Ascending aorta (tissue), 2 donors: ENCODE results near the gene SLCO3A1. TPM values are rescaled to one million over a fixed set of nuclear protein-coding genes. Genes with fewer than 3 reads are reported as not detected.
"Not testable (repeated sequence)": the region's sequence is repeated elsewhere in the genome, so short reads cannot be mapped to it uniquely, and the experiment has no call there.

Source experiments
- DNase-seq, 2 donors: peaks; one replicate each; pipeline ENCODE4 v3.0.0-alpha.2; 2019; ENCODE audit warnings: low spot score in 2 of 2
- H3K27ac ChIP-seq, 2 donors: fragments of 200-600 bp; sonication (generic); one replicate each; pipeline ENCODE4 v1.5.1; 2016 to 2017; ENCODE audit warnings: mild to moderate bottlenecking in 1 of 2
- H3K27me3 ChIP-seq: fragments of 200-600 bp; sonication (generic); one replicate; pipeline ENCODE4 v1.5.1; 2017
- H3K36me3 ChIP-seq, 2 donors: fragments of 200-600 bp; sonication (generic); one replicate each; pipeline ENCODE4 v1.5.1; 2016
- H3K4me1 ChIP-seq, 2 donors: fragments of 200-600 bp; sonication (generic); one replicate each; pipeline ENCODE4 v1.5.1; 2016 to 2017; ENCODE audit warnings: mild to moderate bottlenecking in 1 of 2
- H3K4me3 ChIP-seq, 2 donors: fragments of 200-600 bp; sonication (generic); one replicate each; pipeline ENCODE4 v1.5.1; 2016 to 2017; ENCODE audit warnings: mild to moderate bottlenecking in 1 of 2
- H3K9me3 ChIP-seq, 2 donors: fragments of 200-600 bp; sonication (generic); one replicate each; pipeline ENCODE4 v1.5.1; 2016
- intact Hi-C: fragments of 100-400 bp; cut with DNase I; formaldehyde crosslinking; loops from one replicate; pipeline ENCODE4 v1.15.1; 2023
- total RNA-seq: library from RNA; depleted of rRNA; stranded (reverse); fragments of >200 nt; gene quantifications from one replicate; pipeline ENCODE4 v1.1.0, GENCODE V29; 2016
- TF ChIP-seq, protein P1 (sequence below), 3 experiments: fragments of 200-600 bp in 2 of 3; fragments of 450-650 bp in 1 of 3; sonication (generic) in 2 of 3; IDR thresholded peaks; one replicate each; pipeline ENCODE4 v1.5.1; 2016 to 2019; ENCODE audit warnings: antibody characterized with exemption in 3 of 3, mild to moderate bottlenecking in 1 of 3, moderate library complexity in 1 of 3

Gene SLCO3A1
- total RNA-seq, 1 donor from 2014 or later: 53.2 TPM

DNA sequence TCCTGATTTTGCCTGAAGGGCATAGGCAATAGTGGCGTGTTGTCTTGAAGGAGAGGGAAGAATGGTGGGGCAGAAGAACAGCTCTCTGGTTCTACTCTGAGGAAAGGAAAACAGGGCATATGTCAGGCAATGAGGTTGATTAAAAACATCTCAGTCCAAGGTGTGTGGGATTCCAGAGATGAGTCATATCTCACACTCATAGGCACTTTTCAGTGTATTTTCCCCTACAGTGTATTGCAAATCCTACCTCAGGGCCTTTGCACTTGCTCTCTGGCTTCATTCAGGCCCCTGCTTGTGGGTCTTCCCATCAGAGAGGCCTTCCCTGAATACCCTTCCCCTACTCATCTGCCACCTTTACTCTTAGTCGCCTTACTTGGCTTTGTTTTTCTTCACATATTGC lies 107.8 kb downstream of the SLCO3A1 start:
- H3K27ac ChIP-seq: no peak overlapping the region
- H3K27me3 ChIP-seq: no peaks in the 10 kb centered on the region
- DNase-seq: no peak
- H3K4me3 ChIP-seq: no peak overlapping the region
- H3K9me3 ChIP-seq: no peaks in the 10 kb centered on the region
- intact Hi-C loops: no loop called here
- TF ChIP-seq, protein P1, sequence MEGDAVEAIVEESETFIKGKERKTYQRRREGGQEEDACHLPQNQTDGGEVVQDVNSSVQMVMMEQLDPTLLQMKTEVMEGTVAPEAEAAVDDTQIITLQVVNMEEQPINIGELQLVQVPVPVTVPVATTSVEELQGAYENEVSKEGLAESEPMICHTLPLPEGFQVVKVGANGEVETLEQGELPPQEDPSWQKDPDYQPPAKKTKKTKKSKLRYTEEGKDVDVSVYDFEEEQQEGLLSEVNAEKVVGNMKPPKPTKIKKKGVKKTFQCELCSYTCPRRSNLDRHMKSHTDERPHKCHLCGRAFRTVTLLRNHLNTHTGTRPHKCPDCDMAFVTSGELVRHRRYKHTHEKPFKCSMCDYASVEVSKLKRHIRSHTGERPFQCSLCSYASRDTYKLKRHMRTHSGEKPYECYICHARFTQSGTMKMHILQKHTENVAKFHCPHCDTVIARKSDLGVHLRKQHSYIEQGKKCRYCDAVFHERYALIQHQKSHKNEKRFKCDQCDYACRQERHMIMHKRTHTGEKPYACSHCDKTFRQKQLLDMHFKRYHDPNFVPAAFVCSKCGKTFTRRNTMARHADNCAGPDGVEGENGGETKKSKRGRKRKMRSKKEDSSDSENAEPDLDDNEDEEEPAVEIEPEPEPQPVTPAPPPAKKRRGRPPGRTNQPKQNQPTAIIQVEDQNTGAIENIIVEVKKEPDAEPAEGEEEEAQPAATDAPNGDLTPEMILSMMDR (IDR thresholded peaks at IDR 0.05): no peak
- H3K4me1 ChIP-seq: peaks cover 7 to 19% of the 10 kb centered on the region in 2 donors
- no peaks in the 10 kb centered on the region for H3K36me3 ChIP-seq

- intact Hi-C loops, H3K4me3 ChIP-seq, DNase-seq, H3K36me3 ChIP-seq, H3K27ac ChIP-seq, H3K27me3 ChIP-seq, H3K9me3 ChIP-seq: not testable (repeated sequence)
- peaks cover 3 to 37% of the 10 kb centered on the region in 2 donors for H3K4me1 ChIP-seq
Measured at GRCh38 chr15:91963747-91964146, 110.2 kb downstream of the SLCO3A1 start.

- Histone ChIP-seq H3K27ac (peak overlapping the region; percentile 73 to 80), H3K4me3 (peak overlapping the region in 1 of 2 donors; percentile 10), H3K27me3 (no peaks in the 10 kb centered on the region), H3K9me3 (no peaks in the 10 kb centered on the region), H3K4me1 (peaks cover 11 to 51% of the 10 kb centered on the region in 2 donors), H3K36me3 (no peaks in the 10 kb centered on the region)
- DNase-seq: peak; percentile 34 to 91
- TF ChIP-seq, protein P1 (IDR thresholded peaks at IDR 0.05): no peak
- intact Hi-C loops: loop anchor here (1.0 to 5.0 kb wide), 2 partner anchors 15 to 38 kb away; no protein-coding TSS in a partner anchor
Measured at GRCh38 chr15:91965501-91966193, 112.1 kb downstream of the SLCO3A1 start.

DNA sequence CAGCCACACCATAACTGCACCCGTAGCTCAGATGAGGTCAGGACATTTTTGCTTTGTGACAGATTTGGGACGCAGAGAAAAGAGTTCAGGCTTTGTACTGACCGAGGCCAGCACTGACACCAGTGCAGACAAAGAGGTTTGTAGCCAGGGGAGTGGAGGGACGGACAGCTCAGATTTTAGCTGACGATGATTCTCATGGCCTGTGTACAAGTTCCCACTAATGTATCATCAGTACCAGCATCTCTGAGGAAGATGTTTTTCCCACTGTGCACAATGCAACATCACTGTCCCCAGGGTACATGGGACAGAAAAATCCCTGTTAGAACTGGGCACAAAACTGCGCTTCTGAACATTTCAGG lies 112.7 kb downstream of the SLCO3A1 start:
- no peak for DNase-seq
- Histone ChIP-seq H3K27me3 (no peaks in the 10 kb centered on the region), H3K4me1 (peaks cover 11 to 51% of the 10 kb centered on the region in 2 donors), H3K27ac (peak overlapping the region; percentile 73 to 80), H3K9me3 (no peaks in the 10 kb centered on the region), H3K36me3 (no peaks in the 10 kb centered on the region), H3K4me3 (peak overlapping the region in 1 of 2 donors; percentile 10)
- TF ChIP-seq, protein P1 (IDR thresholded peaks at IDR 0.05): no peak
- intact Hi-C loops: loop anchor here (1.0 to 5.0 kb wide), 2 partner anchors 14 to 39 kb away; no protein-coding TSS in a partner anchor

DNA sequence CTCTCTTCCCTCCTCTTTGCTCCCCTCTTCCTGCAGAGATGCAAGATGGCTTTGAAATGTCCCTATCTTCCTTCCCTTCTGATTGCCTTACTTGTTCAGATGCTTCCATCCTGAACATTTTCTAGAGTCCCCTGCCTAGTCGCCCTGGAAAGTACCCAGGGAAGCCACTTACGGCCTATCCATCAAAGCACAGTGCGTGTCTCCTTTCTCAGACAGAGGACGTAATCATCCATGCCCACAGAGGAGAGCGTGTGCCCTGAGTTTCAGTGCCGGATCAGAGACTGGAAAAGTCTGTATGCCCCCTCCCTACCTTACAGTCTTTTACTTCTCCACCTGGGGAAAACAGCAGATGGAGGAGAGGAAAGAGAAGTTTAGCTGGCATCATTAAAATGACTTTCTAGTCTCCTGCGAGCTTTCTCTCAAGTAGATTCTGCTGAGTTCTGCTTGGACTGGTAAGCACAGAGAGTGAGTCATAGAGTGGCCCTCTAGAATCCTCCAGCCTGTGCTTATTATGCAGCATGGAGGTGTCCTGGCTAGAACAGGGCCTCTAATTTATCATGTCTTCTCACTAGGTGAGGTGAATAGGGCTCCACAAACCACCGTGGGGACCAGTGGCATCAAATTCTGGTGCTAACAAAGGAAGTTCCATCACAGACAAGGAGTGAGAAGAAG lies 114.6 kb downstream of the SLCO3A1 start:
- Histone ChIP-seq H3K27ac (peak overlapping the region in 1 of 2 donors; percentile 12), H3K4me1 (peaks cover 11 to 51% of the 10 kb centered on the region in 2 donors), H3K27me3 (no peaks in the 10 kb centered on the region), H3K9me3 (no peaks in the 10 kb centered on the region), H3K4me3 (no peak overlapping the region), H3K36me3 (no peaks in the 10 kb centered on the region)
- intact Hi-C loops: loop anchor here (5.0 kb wide), 1 partner anchor 41 kb away; no protein-coding TSS in a partner anchor
- DNase-seq: no peak
- TF ChIP-seq, protein P1 (IDR thresholded peaks at IDR 0.05): no peak

GRCh38 chr15:91968610-91969009 lies 115.1 kb downstream of the SLCO3A1 start:
- Histone ChIP-seq H3K4me1 (peaks cover 11 to 51% of the 10 kb centered on the region in 2 donors), H3K27ac (no peak overlapping the region), H3K9me3 (no peaks in the 10 kb centered on the region), H3K27me3 (no peaks in the 10 kb centered on the region), H3K36me3 (no peaks in the 10 kb centered on the region), H3K4me3 (no peak overlapping the region)
- DNase-seq: no peak
- TF ChIP-seq, protein P1 (IDR thresholded peaks at IDR 0.05): no peak
- intact Hi-C loops: loop anchor here (5.0 kb wide), 1 partner anchor 41 kb away; no protein-coding TSS in a partner anchor
